Activated T-cell treated with anti-CD3 and anti-CD28 coated beads, Interleukin-2, amount 50 U/mL, for 72 hours (primary cell): Measurements from ENCODE around the gene NUP54. TPM values are rescaled to one million over a fixed set of nuclear protein-coding genes. Genes with fewer than 3 reads are reported as not detected.

Experiments used
- ATAC-seq, 2 donors: fragments of 150-1000 bp; cut with Tn5 transposase; replicated peaks in 1 of 2; 2 replicates each; pipeline ENCODE4 v1.10.0; 2021; ENCODE audit warnings: moderate library complexity in 2 of 2, mild to moderate bottlenecking in 1 of 2
- DNase-seq, 2 donors: peaks; one replicate each; pipeline ENCODE4 v3.0.0; 2021 to 2022; ENCODE audit warnings: mixed read lengths in 1 of 2
- H3K27ac Mint-ChIP-seq: one replicate; pipeline ENCODE4 v1.8.0; 2022; ENCODE audit warnings: mild to moderate bottlenecking, moderate library complexity, mixed read lengths
- H3K27me3 Mint-ChIP-seq: one replicate; pipeline ENCODE4 v1.8.0; 2022; ENCODE audit warnings: low read depth, mixed read lengths
- H3K36me3 Mint-ChIP-seq, 2 donors: one replicate each; pipeline ENCODE4 v1.8.0; 2022; ENCODE audit warnings: mixed read lengths in 2 of 2, mild to moderate bottlenecking in 1 of 2; ENCODE audit not compliant: insufficient read depth in 2 of 2
- H3K4me1 Mint-ChIP-seq: one replicate; pipeline ENCODE4 v1.8.0; 2022; ENCODE audit warnings: low read depth, mixed read lengths
- H3K4me3 Mint-ChIP-seq, 2 donors: one replicate each; pipeline ENCODE4 v1.8.0; 2022; ENCODE audit warnings: mild to moderate bottlenecking in 2 of 2, mixed read lengths in 2 of 2, moderate library complexity in 2 of 2
- H3K9me3 Mint-ChIP-seq, 2 donors: one replicate each; pipeline ENCODE4 v1.8.0; 2022; ENCODE audit warnings: mixed read lengths in 2 of 2
- total RNA-seq, 2 donors: library from RNA; stranded (reverse); gene quantifications; one replicate each; pipeline ENCODE4 v1.2.3, GENCODE V29; 2022

Gene NUP54
- 10 to 100 TPM; 51.3 to 51.9 TPM for total RNA-seq

- Mint-ChIP-seq H3K4me3 (peak within 1 kb of the TSS; percentile 98 to 99), H3K36me3 (peaks cover 8% of the 10 kb centered on the region in 2 donors), H3K9me3 (peaks cover 0 to 3% of the 10 kb centered on the region in 2 donors), H3K4me1 (peaks cover 29% of the 10 kb centered on the region), H3K27ac (peak within 1 kb of the TSS; percentile 94), H3K27me3 (no peaks in the 10 kb centered on the region)
- ATAC-seq (peak; percentile 99), DNase-seq (peak; percentile 97)
Measured at GRCh38 chr4:76148142-76148865, at the start of gene NUP54. Gene NUP54 (minus strand): TSS chr4:76148397. CDS start chr4:76148374, 23 bp downstream.

GRCh38 chr4:76197031-76197743, 49.0 kb upstream of the NUP54 start:
- H3K36me3 Mint-ChIP-seq, result peaks cover 1 to 11% of the 10 kb centered on the region in 2 donors
- DNase-seq (no peak), ATAC-seq (no peak)
- H3K9me3 Mint-ChIP-seq, result peaks cover 1 to 2% of the 10 kb centered on the region in 2 donors
- peaks cover 45% of the 10 kb centered on the region for H3K4me1 Mint-ChIP-seq
- H3K4me3 Mint-ChIP-seq, result peak overlapping the region; percentile 54 to 71
- H3K27me3 Mint-ChIP-seq, result no peaks in the 10 kb centered on the region
- peak overlapping the region; percentile 34 for H3K27ac Mint-ChIP-seq

GRCh38 chr4:76196376-76196775, 48.2 kb upstream of the NUP54 start:
- DNase-seq, result no peak
- ATAC-seq, result no peak
- Mint-ChIP-seq H3K36me3 (peaks cover 6 to 17% of the 10 kb centered on the region in 2 donors), H3K27ac (no peak overlapping the region), H3K4me1 (peaks cover 45% of the 10 kb centered on the region), H3K4me3 (no peak overlapping the region), H3K9me3 (peaks cover 5 to 7% of the 10 kb centered on the region in 2 donors), H3K27me3 (no peaks in the 10 kb centered on the region)

- H3K9me3 Mint-ChIP-seq, result peaks cover 5 to 8% of the 10 kb centered on the region in 2 donors
- H3K27me3 Mint-ChIP-seq, result no peaks in the 10 kb centered on the region
- H3K36me3 Mint-ChIP-seq, result peaks cover 7 to 17% of the 10 kb centered on the region in 2 donors
- H3K4me3 Mint-ChIP-seq, result no peak overlapping the region
- DNase-seq (no peak), ATAC-seq (no peak)
- peaks cover 35% of the 10 kb centered on the region for H3K4me1 Mint-ChIP-seq
- H3K27ac Mint-ChIP-seq, result no peak overlapping the region
Measured at GRCh38 chr4:76195326-76195725, 47.1 kb upstream of the NUP54 start.

- DNase-seq (no peak), ATAC-seq (no peak)
- H3K27me3 Mint-ChIP-seq, result no peaks in the 10 kb centered on the region
- H3K4me3 Mint-ChIP-seq, result no peak overlapping the region
- peaks cover 25% of the 10 kb centered on the region for H3K4me1 Mint-ChIP-seq
- peaks cover 7 to 17% of the 10 kb centered on the region in 2 donors for H3K36me3 Mint-ChIP-seq
- H3K9me3 Mint-ChIP-seq, result peaks cover 5 to 8% of the 10 kb centered on the region in 2 donors
- peak overlapping the region; percentile 51 for H3K27ac Mint-ChIP-seq
Measured at GRCh38 chr4:76194325-76194724, 46.1 kb upstream of the NUP54 start.

- peaks cover 7 to 17% of the 10 kb centered on the region in 2 donors for H3K36me3 Mint-ChIP-seq
- H3K9me3 Mint-ChIP-seq, result peaks cover 5 to 8% of the 10 kb centered on the region in 2 donors
Measured at GRCh38 chr4:76192236-76192635, 44.0 kb upstream of the NUP54 start.

GRCh38 chr4:76188557-76188956, 40.4 kb upstream of the NUP54 start:
- no peak for ATAC-seq
- Mint-ChIP-seq H3K4me1 (no peaks in the 10 kb centered on the region), H3K27ac (no peak overlapping the region), H3K9me3 (peaks cover 5 to 8% of the 10 kb centered on the region in 2 donors), H3K36me3 (peaks cover 7 to 13% of the 10 kb centered on the region in 2 donors), H3K27me3 (no peaks in the 10 kb centered on the region), H3K4me3 (no peak overlapping the region)
- DNase-seq, result no peak

More at GRCh38 chr4:76192236-76192635, 44.0 kb upstream of the NUP54 start:
- Mint-ChIP-seq H3K4me3 (no peak overlapping the region), H3K4me1 (peaks cover 4% of the 10 kb centered on the region), H3K27ac (no peak overlapping the region), H3K27me3 (no peaks in the 10 kb centered on the region)
- no peak for DNase-seq
- ATAC-seq, result no peak

GRCh38 chr4:76188149-76188548, 40.0 kb upstream of the NUP54 start:
- Mint-ChIP-seq H3K27ac (no peak overlapping the region), H3K36me3 (peaks cover 7 to 13% of the 10 kb centered on the region in 2 donors), H3K9me3 (peaks cover 5 to 8% of the 10 kb centered on the region in 2 donors), H3K4me3 (no peak overlapping the region), H3K27me3 (no peaks in the 10 kb centered on the region), H3K4me1 (no peaks in the 10 kb centered on the region)
- DNase-seq (no peak), ATAC-seq (no peak)

- H3K36me3 Mint-ChIP-seq, result peaks cover 5 to 6% of the 10 kb centered on the region in 2 donors
Measured at GRCh38 chr4:76187152-76187551, 39.0 kb upstream of the NUP54 start.

GRCh38 chr4:76182463-76182862, 34.3 kb upstream of the NUP54 start:
- Mint-ChIP-seq H3K4me1 (peaks cover 5% of the 10 kb centered on the region), H3K27ac (no peak overlapping the region), H3K27me3 (no peaks in the 10 kb centered on the region), H3K9me3 (no peaks in the 10 kb centered on the region), H3K4me3 (no peak overlapping the region), H3K36me3 (no peaks in the 10 kb centered on the region)
- ATAC-seq, result no peak
- DNase-seq, result no peak

More at GRCh38 chr4:76187152-76187551, 39.0 kb upstream of the NUP54 start:
- peaks cover 3 to 6% of the 10 kb centered on the region in 2 donors for H3K9me3 Mint-ChIP-seq
- H3K27ac Mint-ChIP-seq, result no peak overlapping the region
- no peak for ATAC-seq
- H3K27me3 Mint-ChIP-seq, result no peaks in the 10 kb centered on the region
- DNase-seq, result no peak
- no peak overlapping the region for H3K4me3 Mint-ChIP-seq
- H3K4me1 Mint-ChIP-seq, result peaks cover 5% of the 10 kb centered on the region

- DNase-seq (peak; percentile 81 to 86), ATAC-seq (peak; percentile 84 to 90)
- Mint-ChIP-seq H3K27ac (no peak overlapping the region), H3K4me3 (no peak overlapping the region), H3K9me3 (no peaks in the 10 kb centered on the region), H3K36me3 (no peaks in the 10 kb centered on the region), H3K4me1 (peaks cover 5% of the 10 kb centered on the region), H3K27me3 (no peaks in the 10 kb centered on the region)
Measured at GRCh38 chr4:76179398-76180318, 31.5 kb upstream of the NUP54 start.

- Mint-ChIP-seq H3K9me3 (no peaks in the 10 kb centered on the region), H3K27ac (no peak overlapping the region)
Measured at GRCh38 chr4:76178296-76178695, 30.1 kb upstream of the NUP54 start.

More at GRCh38 chr4:76178296-76178695, 30.1 kb upstream of the NUP54 start:
- Mint-ChIP-seq H3K36me3 (no peaks in the 10 kb centered on the region), H3K4me3 (no peak overlapping the region), H3K27me3 (no peaks in the 10 kb centered on the region), H3K4me1 (peaks cover 5% of the 10 kb centered on the region)
- ATAC-seq (no peak), DNase-seq (no peak)
